ENCODE data around the gene CCDC150. TPM values are rescaled to one million over a fixed set of nuclear protein-coding genes. Genes with fewer than 3 reads are reported as not detected.

The CCDC150 gene
- total RNA-seq, 2 experiments from 2014 or later = 7.5 to 9.4 TPM

DNA sequence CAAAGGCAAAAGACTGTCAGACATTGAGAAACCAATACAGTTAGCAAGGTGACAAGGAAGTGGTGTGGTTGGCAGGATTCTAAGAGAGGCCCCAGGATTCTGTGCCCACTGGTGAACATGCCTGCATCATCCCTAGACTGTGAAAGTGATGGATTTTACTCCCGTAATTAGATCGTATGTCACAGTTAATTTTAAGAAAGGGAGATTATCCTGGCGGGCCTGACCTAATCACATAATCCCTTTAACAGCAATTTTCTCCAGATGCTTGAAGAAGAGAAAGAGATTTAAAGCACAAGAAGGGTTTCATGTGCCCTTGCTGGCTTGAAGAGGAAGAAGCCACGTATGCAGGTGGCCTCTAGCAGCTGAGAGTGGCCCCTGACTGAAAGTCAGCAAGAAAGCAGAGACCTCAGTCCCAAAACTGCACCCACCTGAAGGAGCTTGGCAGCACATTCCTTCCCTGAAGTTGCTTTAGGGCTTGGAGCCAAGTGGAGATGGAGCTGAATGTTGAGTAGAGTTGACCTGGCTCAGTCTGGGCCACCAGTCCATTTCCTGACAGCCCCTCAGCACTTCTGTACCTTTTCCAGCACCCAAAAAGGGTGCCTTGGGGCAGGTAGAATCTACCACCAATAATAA, 110.9 kb downstream of the CCDC150 start:
- peaks cover 10% of the 10 kb centered on the region for H3K4me1 Mint-ChIP-seq
- no peak for DNase-seq
- peaks cover 13% of the 10 kb centered on the region for H3K36me3 Mint-ChIP-seq
- H3K27ac Mint-ChIP-seq = no peak overlapping the region
- H3K27me3 Mint-ChIP-seq = no peaks in the 10 kb centered on the region
- H3K9me3 Mint-ChIP-seq = peaks cover 19% of the 10 kb centered on the region
- no peak overlapping the region for H3K4me3 Mint-ChIP-seq

DNA sequence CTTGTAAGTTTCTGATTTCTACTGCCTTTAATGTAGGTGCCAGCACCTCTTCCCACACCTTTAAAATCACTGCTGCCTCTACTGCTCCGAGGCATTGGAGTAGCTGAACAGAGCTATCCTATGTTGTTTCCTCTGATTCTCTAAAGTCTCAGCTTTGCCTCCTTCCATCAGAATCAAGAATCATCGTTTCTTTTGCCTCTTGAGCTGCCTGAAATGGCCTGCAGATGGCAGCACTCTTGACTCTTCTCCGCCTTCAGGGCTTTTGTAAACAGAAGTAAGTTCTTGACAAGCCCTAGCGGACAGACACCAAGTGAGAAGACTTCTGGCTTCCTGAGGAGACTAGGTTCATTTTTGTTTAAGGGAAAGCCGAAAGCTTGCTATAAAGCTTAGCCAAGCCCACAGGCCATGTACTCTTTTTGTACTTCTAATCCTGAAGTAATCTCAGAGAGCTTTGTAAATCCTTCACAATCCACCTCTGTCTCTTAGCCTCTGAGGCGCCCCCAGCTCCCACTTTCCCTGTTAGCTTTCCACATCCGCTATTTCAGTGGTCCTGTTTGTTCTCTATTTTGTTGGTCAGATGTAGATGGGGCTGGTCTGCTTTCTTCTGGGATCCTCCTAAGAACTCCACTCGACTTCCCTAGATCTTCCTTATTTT, 111.6 kb downstream of the CCDC150 start:
- Mint-ChIP-seq H3K36me3 (peaks cover 19% of the 10 kb centered on the region), H3K27ac (no peak overlapping the region), H3K4me3 (no peak overlapping the region), H3K27me3 (no peaks in the 10 kb centered on the region), H3K4me1 (peaks cover 10% of the 10 kb centered on the region), H3K9me3 (peaks cover 26% of the 10 kb centered on the region)
- peak; percentile 46 for DNase-seq

DNA sequence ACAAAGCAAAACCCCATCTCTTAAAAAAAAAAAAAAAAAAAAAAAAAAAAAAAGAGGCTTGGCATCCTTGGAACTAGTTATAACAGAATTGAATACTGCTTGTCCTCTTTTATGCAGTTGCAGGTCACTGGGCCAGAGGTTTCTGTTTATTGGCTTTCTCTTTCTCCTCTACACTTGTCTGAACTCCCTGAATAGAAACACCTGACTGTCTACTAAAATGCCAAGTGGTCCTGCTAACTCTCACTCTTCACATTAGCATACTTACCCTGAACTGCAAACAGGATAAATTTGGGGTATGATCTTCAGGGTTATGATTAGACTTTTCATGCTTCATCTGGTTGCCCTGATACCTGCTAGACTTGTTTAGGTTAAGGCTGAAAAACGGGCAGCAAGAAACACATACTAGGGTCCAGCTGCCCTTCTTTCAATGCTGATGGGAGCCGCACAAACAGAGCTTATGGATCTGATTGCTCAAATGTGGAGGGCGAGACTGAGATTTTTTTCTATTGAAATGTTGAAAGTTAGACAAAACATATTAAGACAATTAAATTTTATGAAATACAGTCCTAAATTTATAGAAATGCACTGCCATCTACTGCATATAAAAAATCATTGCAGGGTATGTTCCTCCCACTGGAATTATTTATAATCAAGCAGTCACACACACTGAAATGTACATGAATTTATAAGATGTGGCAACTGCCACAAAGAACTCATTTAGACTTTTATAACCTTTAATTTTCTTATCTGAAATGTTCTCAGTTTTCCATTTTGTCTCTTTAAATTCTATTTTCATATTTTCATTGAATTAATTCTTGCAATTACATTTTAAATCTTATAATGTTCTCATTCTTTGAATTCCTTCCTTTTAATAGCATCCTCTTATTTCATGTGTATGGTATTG, 119.2 kb downstream of the CCDC150 start:
- Mint-ChIP-seq H3K27me3 (no peaks in the 10 kb centered on the region), H3K36me3 (peaks cover 61% of the 10 kb centered on the region), H3K27ac (no peak overlapping the region), H3K9me3 (peaks cover 33% of the 10 kb centered on the region), H3K4me3 (no peak overlapping the region), H3K4me1 (no peaks in the 10 kb centered on the region)
- no peak for DNase-seq

DNA sequence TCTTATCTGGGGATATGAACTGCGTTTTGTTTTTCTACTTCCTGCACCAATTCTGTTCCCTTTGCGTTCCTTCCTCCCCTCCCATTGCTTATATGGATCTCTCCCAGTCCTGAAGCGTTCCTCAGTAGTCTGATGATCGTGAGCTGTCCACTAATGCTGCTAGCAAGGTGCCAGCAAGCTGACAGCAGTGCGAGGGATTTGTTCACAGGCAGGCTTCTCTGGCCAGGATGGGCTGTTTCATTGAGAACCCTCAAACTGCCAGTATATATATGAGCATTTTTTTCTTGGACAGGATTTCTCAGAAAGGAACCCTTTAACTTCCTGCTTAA, 119.8 kb downstream of the CCDC150 start:
- Mint-ChIP-seq H3K27ac (no peak overlapping the region), H3K27me3 (no peaks in the 10 kb centered on the region), H3K9me3 (peaks cover 27% of the 10 kb centered on the region), H3K36me3 (peaks cover 64% of the 10 kb centered on the region), H3K4me3 (no peak overlapping the region), H3K4me1 (no peaks in the 10 kb centered on the region)
- DNase-seq = no peak

DNA sequence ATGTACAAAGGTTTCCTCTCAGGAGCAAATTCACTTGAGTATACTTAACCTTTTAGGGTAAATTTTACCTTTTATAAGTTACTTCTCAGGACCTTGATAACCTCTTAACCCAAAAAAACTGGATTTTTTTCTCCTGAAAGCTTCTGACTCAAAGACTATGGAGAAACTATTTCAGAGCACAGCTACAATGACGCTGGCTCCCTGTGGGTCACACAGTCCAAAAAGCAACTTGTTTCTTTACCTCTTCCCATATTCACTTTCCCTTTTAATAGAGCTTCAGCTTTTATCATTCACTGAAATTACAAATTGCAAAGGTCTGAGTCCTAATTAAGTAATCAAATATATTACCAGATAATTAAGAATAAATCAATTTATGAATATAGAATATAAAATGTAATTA, 127.6 kb downstream of the CCDC150 start:
- no peak overlapping the region for H3K27ac Mint-ChIP-seq
- DNase-seq = no peak
- H3K4me1 Mint-ChIP-seq = no peaks in the 10 kb centered on the region
- no peak overlapping the region for H3K4me3 Mint-ChIP-seq
- H3K36me3 Mint-ChIP-seq = peaks cover 28% of the 10 kb centered on the region
- H3K27me3 Mint-ChIP-seq = no peaks in the 10 kb centered on the region
- H3K9me3 Mint-ChIP-seq = no peaks in the 10 kb centered on the region

Other genes with a start within 250 kb of the CCDC150 start
- gene HECW2, start 46.2 kb upstream of the CCDC150 start, total RNA-seq = 1 to 10 TPM; 1.3 to 1.8 TPM
- gene GTF3C3, start 160.0 kb downstream of the CCDC150 start, total RNA-seq = 10 to 100 TPM; 55.6 to 69.9 TPM
- not detected for gene C2orf66, start 169.6 kb downstream of the CCDC150 start, total RNA-seq

Measured in activated naive CD8-positive, alpha-beta T cell treated with anti-CD3 and anti-CD28 coated beads for 36 hours (primary cell).